Skeletal muscle tissue (tissue), 4 donors: Measurements from ENCODE around the gene FAM193B. TPM values are rescaled to one million over a fixed set of nuclear protein-coding genes. Genes with fewer than 3 reads are reported as not detected.
A peak's percentile ranks its signal among the peaks of the same experiment; 100 is the strongest.

Source experiments
- H3K27ac ChIP-seq: one replicate; pipeline ENCODE4 v1.7.0; 2013; ENCODE audit warnings: mild to moderate bottlenecking, low read depth, low read length, inconsistent platforms
- H3K27me3 ChIP-seq, 3 donors: one replicate each; pipeline ENCODE4 v1.7.0; 2013; ENCODE audit warnings: low read length in 3 of 3; ENCODE audit not compliant: control insufficient read depth in 3 of 3, insufficient read depth in 3 of 3
- H3K36me3 ChIP-seq, 3 donors: one replicate each; pipeline ENCODE4 v1.7.0; 2013; ENCODE audit warnings: low read length in 3 of 3; ENCODE audit not compliant: control insufficient read depth in 3 of 3, insufficient read depth in 3 of 3
- H3K4me1 ChIP-seq, 3 donors: one replicate each; pipeline ENCODE4 v1.7.0; 2013; ENCODE audit warnings: low read length in 3 of 3, mild to moderate bottlenecking in 3 of 3; ENCODE audit not compliant: control insufficient read depth in 3 of 3, insufficient read depth in 3 of 3
- H3K4me3 ChIP-seq, 3 donors: one replicate each; pipeline ENCODE4 v1.7.0; 2013; ENCODE audit warnings: low read length in 3 of 3
- H3K9ac ChIP-seq, 3 donors: one replicate each; pipeline ENCODE4 v1.7.0; 2013; ENCODE audit warnings: low read length in 3 of 3, mild to moderate bottlenecking in 3 of 3, moderate library complexity in 2 of 3, low read depth in 1 of 3
- H3K9me3 ChIP-seq, 3 donors: one replicate each; pipeline ENCODE4 v1.7.0; 2013; ENCODE audit warnings: low read length in 3 of 3; ENCODE audit not compliant: control insufficient read depth in 3 of 3
- total RNA-seq: library from RNA; depleted of rRNA; stranded (reverse); fragments of >200 nt; gene quantifications from one replicate; pipeline ENCODE4 v1.2.3, GENCODE V29; 2014
- donor health status: Osteomylitis.

Gene FAM193B
- total RNA-seq, 1 donor from 2014 or later = 11.0 TPM

DNA sequence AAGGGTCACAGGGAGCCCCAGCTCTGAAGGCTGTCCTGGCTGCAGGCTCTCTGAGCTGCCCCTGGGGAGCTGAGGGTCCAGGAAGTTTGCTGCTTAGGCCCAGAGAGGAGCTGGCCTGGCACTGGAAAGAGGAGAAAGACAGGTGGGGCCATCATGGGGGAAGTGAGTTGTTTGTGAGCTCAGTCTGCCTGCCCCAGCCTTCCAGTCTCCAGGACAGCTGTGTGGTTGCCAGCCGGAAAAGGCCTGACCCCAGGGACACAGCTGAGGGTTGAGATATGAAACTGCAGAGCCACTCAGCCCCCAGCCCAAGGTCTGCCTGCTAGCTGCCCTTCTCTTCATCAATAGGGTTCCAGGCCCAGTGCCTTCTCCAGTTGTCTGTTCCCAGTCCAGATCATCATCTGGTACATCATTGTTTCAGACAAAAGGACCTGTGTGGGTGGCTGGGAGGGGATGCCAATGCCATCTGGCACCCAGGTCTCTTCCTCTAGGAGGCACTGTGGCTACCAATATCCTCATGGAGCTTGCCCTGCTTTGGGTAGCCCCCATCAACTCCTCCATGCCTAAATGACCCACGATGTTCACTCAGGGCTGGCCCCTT, 33.3 kb downstream of the FAM193B start:
- Histone ChIP-seq H3K36me3 (peaks cover 46 to 54% (median 52%) of the 10 kb centered on the region in 3 donors), H3K4me1 (peaks cover 25 to 54% (median 26%) of the 10 kb centered on the region in 3 donors), H3K27ac (no peak overlapping the region), H3K27me3 (no peaks in the 10 kb centered on the region), H3K9ac (no peak overlapping the region), H3K9me3 (no peaks in the 10 kb centered on the region), H3K4me3 (no peak overlapping the region)

DNA sequence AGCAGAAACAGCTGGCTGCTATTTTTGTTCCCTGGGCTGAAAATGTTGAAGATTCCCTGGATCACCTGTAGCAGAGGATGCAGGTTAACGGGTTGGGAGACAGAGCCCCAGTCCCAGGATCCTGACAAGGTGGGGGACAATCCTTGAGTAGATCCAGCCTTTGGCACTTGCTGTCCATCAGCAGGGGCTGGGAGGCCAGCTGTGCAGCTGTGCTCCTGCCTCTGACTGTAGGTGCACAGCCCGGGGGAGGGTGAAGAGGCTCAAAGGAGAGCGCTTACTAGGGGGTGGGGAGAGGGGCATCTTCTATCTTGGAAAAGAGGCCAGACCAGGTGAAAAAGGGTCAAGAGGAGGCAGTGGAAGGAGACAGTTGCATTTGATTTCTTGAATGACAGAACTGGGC, 34.1 kb downstream of the FAM193B start:
- Histone ChIP-seq H3K9me3 (no peaks in the 10 kb centered on the region), H3K27me3 (no peaks in the 10 kb centered on the region), H3K4me3 (no peak overlapping the region), H3K4me1 (peaks cover 26 to 54% (median 26%) of the 10 kb centered on the region in 3 donors), H3K27ac (no peak overlapping the region), H3K9ac (peak overlapping the region in 1 of 3 donors; percentile 3), H3K36me3 (peaks cover 46 to 54% (median 54%) of the 10 kb centered on the region in 3 donors)

DNA sequence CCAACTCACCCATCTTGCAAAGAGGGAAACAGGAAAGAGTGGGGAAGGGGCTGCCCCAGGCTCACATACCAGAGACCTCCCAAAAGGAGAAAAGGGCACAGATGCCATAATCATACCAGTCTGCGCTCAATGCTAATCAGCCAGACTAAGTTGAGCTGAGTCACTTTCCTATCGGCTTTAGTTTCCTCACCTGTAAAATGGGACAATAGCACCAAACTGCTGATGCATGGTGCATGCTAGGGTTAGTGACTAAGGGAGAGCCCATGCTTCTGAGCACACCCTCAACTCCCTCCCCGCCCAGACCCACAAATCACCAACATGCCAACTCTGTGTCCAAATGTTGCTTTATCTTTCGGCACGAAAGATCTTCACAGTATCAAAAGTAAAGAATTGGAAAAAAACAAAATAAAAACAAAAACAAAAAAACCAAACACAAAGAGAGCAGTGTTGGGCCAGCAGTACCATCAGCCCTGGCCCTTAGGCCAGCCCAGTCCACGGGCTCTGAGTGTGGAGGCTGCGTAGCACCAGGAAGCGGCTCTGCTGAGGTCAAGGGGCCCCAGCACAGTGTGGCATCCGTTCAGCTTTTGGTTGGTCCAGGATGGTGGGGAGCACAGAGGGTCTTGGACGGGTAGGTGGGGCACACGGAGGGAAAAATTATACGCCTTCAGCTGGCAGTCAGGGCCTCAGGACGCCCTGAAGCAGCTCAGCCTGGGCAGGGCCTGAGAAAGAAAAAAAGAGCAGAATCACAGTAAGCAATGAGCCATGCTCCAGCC, 34.7 kb downstream of the FAM193B start:
- peaks cover 20 to 54% (median 25%) of the 10 kb centered on the region in 3 donors for H3K4me1 ChIP-seq
- H3K36me3 ChIP-seq = peaks cover 51 to 55% (median 55%) of the 10 kb centered on the region in 3 donors
- no peaks in the 10 kb centered on the region for H3K27me3 ChIP-seq
- H3K4me3 ChIP-seq = no peak overlapping the region
- H3K9ac ChIP-seq = peak overlapping the region in 1 of 3 donors; percentile 3
- H3K27ac ChIP-seq = peak overlapping the region; percentile 5
- H3K9me3 ChIP-seq = no peaks in the 10 kb centered on the region

DNA sequence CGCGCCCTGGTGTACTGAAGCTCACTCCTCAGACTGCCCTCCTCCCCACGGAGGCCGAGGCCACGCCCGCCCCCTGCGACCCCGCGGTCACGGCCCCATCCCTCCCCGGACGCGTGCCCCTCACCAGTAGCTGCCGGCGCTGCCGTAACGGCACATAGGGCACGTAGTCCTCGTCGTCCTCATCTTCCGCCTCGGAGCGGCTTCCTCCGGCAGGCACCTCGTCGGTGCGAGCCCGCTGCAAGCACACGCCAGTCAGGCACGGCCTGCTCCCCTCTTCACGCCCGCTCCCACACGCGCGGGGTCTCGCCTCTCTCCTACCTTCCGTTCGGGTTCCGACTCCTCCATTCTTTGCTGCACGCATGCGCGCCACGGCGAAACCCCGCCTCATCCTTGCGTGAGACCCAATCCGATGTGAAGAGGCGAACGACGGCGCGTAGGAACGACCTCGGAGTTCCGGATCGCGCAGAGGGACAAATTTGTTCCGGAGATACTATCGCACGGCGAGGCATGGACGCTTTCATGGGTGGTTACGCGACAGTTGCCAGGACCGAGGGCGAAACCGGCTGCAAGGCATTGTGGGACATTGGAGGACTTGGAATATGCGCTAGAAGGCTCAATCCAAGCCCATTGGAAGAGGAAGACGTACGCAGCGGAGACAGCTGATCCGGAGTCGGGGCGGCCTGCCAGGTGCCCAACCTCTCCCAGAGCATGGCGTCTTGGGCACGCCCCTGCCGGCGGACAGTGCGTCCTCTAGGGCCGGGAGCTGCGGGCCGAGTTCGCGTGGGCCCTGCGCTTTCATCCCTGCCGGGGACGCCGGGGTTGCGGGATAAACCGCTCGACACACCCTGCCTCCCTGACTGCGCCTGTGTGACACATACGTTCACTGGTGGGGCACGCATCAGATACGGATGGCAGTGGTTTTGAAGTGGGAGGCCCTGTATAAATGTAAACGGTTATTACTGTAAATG, 37.5 kb downstream of the FAM193B start, which contains the start of gene DDX41:
Gene DDX41, minus strand, starts transcription at position 361 of the 968 bp plus-strand sequence. Its CDS starts 16 bp downstream, at position 345.
- Histone ChIP-seq H3K27me3 (no peaks in the 10 kb centered on the region), H3K9me3 (no peaks in the 10 kb centered on the region), H3K36me3 (peaks cover 65 to 69% (median 68%) of the 10 kb centered on the region in 3 donors), H3K4me1 (peaks cover 11 to 46% (median 25%) of the 10 kb centered on the region in 3 donors), H3K27ac (peak within 1 kb of the TSS; percentile 73), H3K4me3 (peak within 1 kb of the TSS; percentile 95 to 100 (median 99)), H3K9ac (peak within 1 kb of the TSS; percentile 88 to 97 (median 94))

DNA sequence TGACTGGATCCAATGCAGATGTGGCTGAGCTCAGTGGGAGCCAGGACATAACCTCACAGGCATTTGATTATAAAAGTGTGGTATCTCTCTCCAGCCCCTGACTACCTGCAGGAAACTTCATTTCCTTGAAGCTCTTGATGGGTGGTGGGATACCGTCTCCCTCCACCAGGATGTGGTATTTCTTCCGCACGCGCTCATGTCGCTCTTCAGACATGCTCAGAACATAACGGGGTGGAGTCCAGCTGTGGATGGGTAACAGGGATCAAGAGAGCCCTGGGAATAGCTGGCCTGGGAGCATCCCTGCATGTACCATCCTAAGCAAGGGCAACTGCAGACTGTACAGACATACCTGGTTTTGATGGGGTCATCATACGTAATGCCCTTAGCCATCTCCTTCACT, 38.8 kb downstream of the FAM193B start:
- Histone ChIP-seq H3K9ac (peak overlapping the region in 2 of 3 donors; percentile 94 to 97), H3K27ac (no peak overlapping the region), H3K36me3 (peaks cover 65 to 69% (median 68%) of the 10 kb centered on the region in 3 donors), H3K9me3 (no peaks in the 10 kb centered on the region), H3K4me1 (peaks cover 11 to 47% (median 25%) of the 10 kb centered on the region in 3 donors), H3K27me3 (no peaks in the 10 kb centered on the region), H3K4me3 (peak overlapping the region; percentile 95 to 100 (median 99))

DNA sequence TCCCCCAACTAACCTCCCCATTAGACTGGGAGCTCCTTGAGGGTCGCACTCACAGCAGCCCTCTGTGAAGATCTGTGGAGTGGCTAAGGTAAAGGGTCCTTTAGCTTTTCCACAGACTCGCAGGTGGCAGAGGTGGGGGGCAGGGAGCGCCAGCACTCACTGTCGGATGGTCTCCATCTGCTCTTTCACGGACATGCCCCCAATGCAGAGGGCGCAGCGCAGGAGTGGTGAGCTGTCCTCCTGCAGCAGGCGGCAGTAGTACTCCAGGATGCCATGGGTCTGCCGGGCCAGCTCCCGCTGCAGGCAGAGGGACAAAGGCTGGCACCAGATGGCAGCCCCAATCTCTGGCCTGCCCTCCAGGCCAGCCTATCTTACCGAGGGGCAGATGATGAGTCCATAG, 39.8 kb downstream of the FAM193B start:
- Histone ChIP-seq H3K4me3 (no peak overlapping the region), H3K27ac (no peak overlapping the region), H3K4me1 (peaks cover 16 to 52% (median 27%) of the 10 kb centered on the region in 3 donors), H3K9ac (no peak overlapping the region), H3K27me3 (no peaks in the 10 kb centered on the region), H3K9me3 (no peaks in the 10 kb centered on the region), H3K36me3 (peaks cover 57 to 63% (median 62%) of the 10 kb centered on the region in 3 donors)

DNA sequence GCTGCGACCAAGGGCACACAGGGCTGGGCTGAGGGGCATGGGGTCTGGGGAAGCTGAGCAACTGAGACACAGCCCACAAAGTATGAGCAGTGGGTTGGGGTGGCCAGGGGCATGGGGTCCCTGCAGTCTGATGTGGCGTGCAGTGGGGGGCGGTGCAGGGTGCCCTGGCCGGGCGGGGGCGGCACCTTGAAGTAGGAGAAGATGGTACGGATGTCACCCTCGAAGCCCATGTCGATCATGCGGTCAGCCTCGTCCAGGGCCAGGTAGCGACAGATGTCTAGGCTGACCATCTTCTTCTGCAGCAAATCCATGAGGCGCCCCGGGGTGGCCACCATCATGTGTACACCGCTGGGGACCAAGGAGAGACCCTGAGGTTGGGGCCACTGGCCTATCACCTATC, 40.9 kb downstream of the FAM193B start:
- no peaks in the 10 kb centered on the region for H3K27me3 ChIP-seq
- peaks cover 21 to 53% (median 29%) of the 10 kb centered on the region in 3 donors for H3K4me1 ChIP-seq
- H3K9ac ChIP-seq = no peak overlapping the region
- H3K27ac ChIP-seq = no peak overlapping the region
- H3K36me3 ChIP-seq = peaks cover 53 to 58% (median 55%) of the 10 kb centered on the region in 3 donors
- no peak overlapping the region for H3K4me3 ChIP-seq
- H3K9me3 ChIP-seq = no peaks in the 10 kb centered on the region

DNA sequence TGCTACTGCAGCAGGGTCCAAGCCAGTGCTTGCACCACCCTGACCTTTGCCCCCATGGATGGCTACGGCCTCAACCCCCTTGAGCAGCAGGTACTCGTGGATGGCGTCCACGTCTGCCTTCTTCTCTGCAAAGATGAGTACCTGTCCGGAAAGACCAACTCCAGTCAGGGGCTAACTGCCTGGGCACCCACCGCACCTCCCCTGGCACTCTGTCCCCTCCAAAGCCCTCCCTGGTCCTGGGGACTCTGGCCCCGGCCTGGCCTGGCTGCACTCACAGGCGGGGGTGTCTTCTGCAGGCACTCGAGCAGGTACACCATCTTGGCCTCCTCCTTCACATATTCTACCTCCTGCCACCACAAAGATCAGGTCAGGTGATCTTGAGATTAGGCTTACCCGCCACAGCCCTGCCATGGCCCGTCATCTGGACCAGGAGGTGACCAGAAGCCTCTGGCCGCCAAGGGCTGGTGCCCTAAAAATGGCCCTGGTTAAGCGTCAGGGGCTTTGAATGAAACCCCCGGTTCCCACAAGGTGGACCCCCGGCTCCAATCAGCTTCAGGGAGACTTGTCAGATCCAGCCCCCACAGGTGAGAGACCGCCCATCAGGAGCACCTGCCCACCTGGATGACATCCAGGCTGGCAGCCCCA, 41.5 kb downstream of the FAM193B start:
- H3K9ac ChIP-seq = no peak overlapping the region
- no peak overlapping the region for H3K4me3 ChIP-seq
- peaks cover 53 to 58% (median 55%) of the 10 kb centered on the region in 3 donors for H3K36me3 ChIP-seq
- H3K27ac ChIP-seq = no peak overlapping the region
- peaks cover 21 to 53% (median 29%) of the 10 kb centered on the region in 3 donors for H3K4me1 ChIP-seq
- no peaks in the 10 kb centered on the region for H3K27me3 ChIP-seq
- no peaks in the 10 kb centered on the region for H3K9me3 ChIP-seq
